HG02870 (cell line): ENCODE results near the gene STAC2.
A peak's percentile ranks its signal among the peaks of the same experiment; 100 is the strongest.
"Not testable (repeated sequence)": the region's sequence is repeated elsewhere in the genome, so short reads cannot be mapped to it uniquely, and the experiment has no call there.

Source experiments
- ATAC-seq: cut with Tn5 transposase; IDR thresholded peaks from one replicate; pipeline ENCODE4 v1.9.1; 2021; ENCODE audit warnings: mild to moderate bottlenecking, moderate library complexity; ENCODE audit not compliant: unreplicated experiment

STAC2 gene

GRCh38 chr17:39225308-39225958 is at the start of gene STAC2:
TSS of gene STAC2 (minus strand) at chr17:39225945. CDS start at chr17:39225502, 443 bp downstream.
- ATAC-seq, result no peak

- ATAC-seq, result no peak
Observed at GRCh38 chr17:39271546-39271945, 45.8 kb upstream of the STAC2 start.

- no peak for ATAC-seq
Observed at GRCh38 chr17:39270923-39271322, 45.2 kb upstream of the STAC2 start.

GRCh38 chr17:39264119-39264518 is 38.4 kb upstream of the STAC2 start:
- ATAC-seq, result no peak

GRCh38 chr17:39261286-39261685 is 35.5 kb upstream of the STAC2 start:
- no peak for ATAC-seq

GRCh38 chr17:39252788-39253460 is 27.2 kb upstream of the STAC2 start:
- ATAC-seq, result no peak

- no peak for ATAC-seq
Observed at GRCh38 chr17:39251997-39252396, 26.3 kb upstream of the STAC2 start.

GRCh38 chr17:39250076-39250475 is 24.3 kb upstream of the STAC2 start:
- ATAC-seq, result not testable (repeated sequence)

- no peak for ATAC-seq
Observed at GRCh38 chr17:39246274-39246673, 20.5 kb upstream of the STAC2 start.

GRCh38 chr17:39244600-39245570 is 19.1 kb upstream of the STAC2 start:
- ATAC-seq, result peak; percentile 63

GRCh38 chr17:39244016-39244599 is 18.4 kb upstream of the STAC2 start:
- no peak for ATAC-seq

- no peak for ATAC-seq
Observed at GRCh38 chr17:39243155-39243554, 17.4 kb upstream of the STAC2 start.

- no peak for ATAC-seq
Observed at GRCh38 chr17:39240631-39241030, 14.9 kb upstream of the STAC2 start.

GRCh38 chr17:39239640-39240314 is 14.0 kb upstream of the STAC2 start:
- ATAC-seq, result no peak

GRCh38 chr17:39238311-39238972 is 12.7 kb upstream of the STAC2 start:
- no peak for ATAC-seq

GRCh38 chr17:39237586-39237985 is 11.8 kb upstream of the STAC2 start:
- ATAC-seq, result no peak

GRCh38 chr17:39236981-39237441 is 11.3 kb upstream of the STAC2 start:
- ATAC-seq, result no peak

- ATAC-seq, result no peak
Observed at GRCh38 chr17:39236450-39236927, 10.7 kb upstream of the STAC2 start.

- no peak for ATAC-seq
Observed at GRCh38 chr17:39235555-39236449, 10.1 kb upstream of the STAC2 start.
